GM10248 (cell line): Measurements from ENCODE around the gene ERCC6.

ENCODE experiments used
- CTCF ChIA-PET: fragments of 300-600 bp; sonication (Branson Sonifier 250); formaldehyde crosslinking; extraction: SDS; loops from one replicate; lab custom pipeline; 2021; ENCODE audit warnings: antibody characterized with exemption; lab: Yijun Ruan, JAX
- POLR2A ChIA-PET: fragments of 350-650 bp; sonication (Branson Sonifier 250); formaldehyde crosslinking; extraction: SDS; loops from one replicate; lab custom pipeline; 2020; ENCODE audit warnings: antibody characterized with exemption; lab: Yijun Ruan, JAX
- DNase-seq: peaks from one replicate; pipeline ENCODE4 v3.0.0; 2012; ENCODE audit errors: extremely low spot score
- CTCF ChIP-seq: IDR thresholded peaks from 2 replicates; pipeline ENCODE4 v1.5.1; 2012; ENCODE audit warnings: mild to moderate bottlenecking, low read depth; ENCODE audit errors: extremely low read depth, missing control alignments, control extremely low read depth

Gene ERCC6

GRCh38 chr10:49528977-49529506 is 9.9 kb downstream of the ERCC6 start:
- POLR2A ChIA-PET = no interaction called here
- CTCF ChIA-PET = interaction anchor here (1.0 to 8.1 kb wide), 3 partner anchors 8 to 18 kb away, joined by 4 to 71 read pairs (median 5); no protein-coding TSS in a partner anchor
- DNase-seq = no peak
- TF ChIP-seq CTCF = no peak

- CTCF ChIA-PET = interaction anchor here (0.7 to 11.0 kb wide), 4 partner anchors 9 to 871 kb away, joined by 3 to 108 read pairs (median 8); no protein-coding TSS in a partner anchor
- TF ChIP-seq CTCF = no peak
- no peak for DNase-seq
- POLR2A ChIA-PET = no interaction called here
These were observed 11.1 kb downstream of the ERCC6 start for GRCh38 chr10:49527850-49528249.

- ChIA-PET CTCF (interaction anchor here (0.7 to 11.0 kb wide), 4 partner anchors 8 to 871 kb away, joined by 3 to 108 read pairs (median 8); no protein-coding TSS in a partner anchor), POLR2A (no interaction called here)
- DNase-seq = no peak
- TF ChIP-seq CTCF = no peak
These were observed 11.9 kb downstream of the ERCC6 start for GRCh38 chr10:49527061-49527460.

DNA sequence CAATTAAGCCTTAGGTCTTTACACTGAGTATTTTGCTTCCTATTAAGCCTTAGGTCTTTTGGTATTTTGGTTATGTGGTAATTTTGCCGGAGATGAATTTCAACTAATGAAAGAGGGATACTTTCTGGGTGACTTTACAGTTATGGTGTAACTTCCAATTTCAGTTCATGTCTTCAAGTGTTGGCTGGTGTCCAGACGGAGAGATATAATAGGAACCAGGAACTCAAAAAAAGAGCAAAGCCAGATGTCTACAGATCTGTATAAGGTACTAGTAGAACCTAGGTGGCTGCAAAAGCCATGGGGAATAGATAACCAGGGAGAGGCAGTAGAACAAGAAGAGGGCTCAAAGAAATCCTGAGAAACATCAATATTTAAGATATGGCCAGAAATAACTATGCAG is 12.3 kb downstream of the ERCC6 start:
- POLR2A ChIA-PET = no interaction called here
- TF ChIP-seq CTCF = no peak
- DNase-seq = no peak
- CTCF ChIA-PET = interaction anchor here (2.0 to 11.0 kb wide), 4 partner anchors 8 to 118 kb away, joined by 6 to 108 read pairs (median 10); partner anchors contain the start of gene ERCC6

GRCh38 chr10:49524496-49524895 is 14.4 kb downstream of the ERCC6 start:
- TF ChIP-seq CTCF = no peak
- ChIA-PET POLR2A (interaction anchor here (1.2 kb wide), 1 partner anchor 14 kb away, joined by 3 read pairs; the partner anchor contains the start of gene ERCC6), CTCF (interaction anchor here (0.9 to 11.0 kb wide), 4 partner anchors 10 to 117 kb away, joined by 4 to 108 read pairs (median 18); partner anchors contain the start of gene ERCC6)
- DNase-seq = no peak

DNA sequence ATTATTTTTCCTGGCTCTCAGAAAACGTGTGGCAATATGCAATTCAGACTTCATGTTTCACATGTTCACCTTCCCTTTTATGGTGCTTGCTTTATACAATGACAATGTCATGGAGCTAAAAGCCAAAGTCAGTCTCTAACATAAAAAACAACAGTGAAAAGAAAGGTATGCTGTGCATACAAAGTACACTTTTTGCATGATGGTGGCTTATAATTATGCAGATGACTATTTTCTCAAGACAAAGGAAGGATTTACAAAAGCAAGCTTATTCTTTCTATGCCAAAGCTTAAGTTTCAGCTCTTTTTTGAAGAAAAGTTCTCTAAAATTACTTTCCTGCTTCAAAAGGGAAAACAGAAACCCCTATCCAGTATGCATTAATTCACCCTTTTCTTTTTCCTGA is 15.6 kb downstream of the ERCC6 start:
- no peak for DNase-seq
- ChIA-PET POLR2A (interaction anchor here (1.0 to 1.2 kb wide), 2 partner anchors 12 to 15 kb away, joined by 3 read pairs; partner anchors contain the start of gene ERCC6), CTCF (interaction anchor here (1.1 to 11.0 kb wide), 5 partner anchors 9 to 868 kb away, joined by 3 to 108 read pairs (median 27); no protein-coding TSS in a partner anchor)
- TF ChIP-seq CTCF = no peak
